ENCODE results near the gene GRK3. TPM values are rescaled to one million over a fixed set of nuclear protein-coding genes. Genes with fewer than 3 reads are reported as not detected.

GRK3 gene
- total RNA-seq, 1 donor from 2014 or later: 26.0 TPM

- Mint-ChIP-seq H3K4me1 (ENCODE audit: low read depth) (no peaks in the 10 kb centered on the region), H3K36me3 (ENCODE audit: insufficient read depth) (peaks cover 3% of the 10 kb centered on the region), H3K27me3 (no peaks in the 10 kb centered on the region), H3K9me3 (ENCODE audit: low read depth) (peaks cover 13% of the 10 kb centered on the region), H3K27ac (no peak overlapping the region), H3K4me3 (ENCODE audit: low read depth) (no peak overlapping the region)
- DNase-seq (ENCODE audit: low spot score, unreplicated experiment): no peak
- TF ChIP-seq CTCF (IDR thresholded peaks at IDR 0.05; ENCODE audit: unreplicated experiment): no peak
These were observed 29.8 kb upstream of the GRK3 start for GRCh38 chr22:25534724-25535123.

- no peak for DNase-seq (ENCODE audit: low spot score, unreplicated experiment)
- no peak overlapping the region for H3K27ac Mint-ChIP-seq
- H3K9me3 Mint-ChIP-seq (ENCODE audit: low read depth): peaks cover 9% of the 10 kb centered on the region
- no peaks in the 10 kb centered on the region for H3K27me3 Mint-ChIP-seq
- H3K4me1 Mint-ChIP-seq (ENCODE audit: low read depth): no peaks in the 10 kb centered on the region
- peaks cover 3% of the 10 kb centered on the region for H3K36me3 Mint-ChIP-seq (ENCODE audit: insufficient read depth)
- no peak overlapping the region for H3K4me3 Mint-ChIP-seq (ENCODE audit: low read depth)
- TF ChIP-seq CTCF (IDR thresholded peaks at IDR 0.05; ENCODE audit: unreplicated experiment): no peak
These were observed 27.9 kb upstream of the GRK3 start for GRCh38 chr22:25536589-25536988.

- no peak overlapping the region for H3K27ac Mint-ChIP-seq
- H3K9me3 Mint-ChIP-seq (ENCODE audit: low read depth): peaks cover 5% of the 10 kb centered on the region
- H3K36me3 Mint-ChIP-seq (ENCODE audit: insufficient read depth): peaks cover 1% of the 10 kb centered on the region
- no peak for DNase-seq (ENCODE audit: low spot score, unreplicated experiment)
- no peak for TF ChIP-seq CTCF (IDR thresholded peaks at IDR 0.05; ENCODE audit: unreplicated experiment)
- peaks cover 19% of the 10 kb centered on the region for H3K4me1 Mint-ChIP-seq (ENCODE audit: low read depth)
- no peaks in the 10 kb centered on the region for H3K27me3 Mint-ChIP-seq
- no peak overlapping the region for H3K4me3 Mint-ChIP-seq (ENCODE audit: low read depth)
These were observed 24.1 kb upstream of the GRK3 start for GRCh38 chr22:25540166-25540907.

GRCh38 chr22:25540908-25541660 lies 23.4 kb upstream of the GRK3 start:
- TF ChIP-seq CTCF (IDR thresholded peaks at IDR 0.05; ENCODE audit: unreplicated experiment): no peak
- H3K4me3 Mint-ChIP-seq (ENCODE audit: low read depth): no peak overlapping the region
- H3K27me3 Mint-ChIP-seq: no peaks in the 10 kb centered on the region
- peaks cover 4% of the 10 kb centered on the region for H3K9me3 Mint-ChIP-seq (ENCODE audit: low read depth)
- DNase-seq (ENCODE audit: low spot score, unreplicated experiment): no peak
- H3K27ac Mint-ChIP-seq: no peak overlapping the region
- peaks cover 26% of the 10 kb centered on the region for H3K4me1 Mint-ChIP-seq (ENCODE audit: low read depth)
- no peaks in the 10 kb centered on the region for H3K36me3 Mint-ChIP-seq (ENCODE audit: insufficient read depth)

GRCh38 chr22:25542191-25542590 lies 22.3 kb upstream of the GRK3 start:
- no peak for TF ChIP-seq CTCF (IDR thresholded peaks at IDR 0.05; ENCODE audit: unreplicated experiment)
- H3K27ac Mint-ChIP-seq: peak overlapping the region; percentile 19

More at GRCh38 chr22:25542191-25542590, 22.3 kb upstream of the GRK3 start:
- no peak for DNase-seq (ENCODE audit: low spot score, unreplicated experiment)
- H3K4me1 Mint-ChIP-seq (ENCODE audit: low read depth): peaks cover 32% of the 10 kb centered on the region
- H3K36me3 Mint-ChIP-seq (ENCODE audit: insufficient read depth): no peaks in the 10 kb centered on the region
- H3K27me3 Mint-ChIP-seq: no peaks in the 10 kb centered on the region
- H3K9me3 Mint-ChIP-seq (ENCODE audit: low read depth): peaks cover 4% of the 10 kb centered on the region
- no peak overlapping the region for H3K4me3 Mint-ChIP-seq (ENCODE audit: low read depth)

All from progenitor cell of endocrine pancreas (in vitro differentiated cells).